Measurements from ENCODE around the gene LCT. TPM values are rescaled to one million over a fixed set of nuclear protein-coding genes. Genes with fewer than 3 reads are reported as not detected.

Gene LCT
- polyA plus RNA-seq, 2 of the 4 experiments (the other 2 are of a cell fraction): 0.04 TPM

DNA sequence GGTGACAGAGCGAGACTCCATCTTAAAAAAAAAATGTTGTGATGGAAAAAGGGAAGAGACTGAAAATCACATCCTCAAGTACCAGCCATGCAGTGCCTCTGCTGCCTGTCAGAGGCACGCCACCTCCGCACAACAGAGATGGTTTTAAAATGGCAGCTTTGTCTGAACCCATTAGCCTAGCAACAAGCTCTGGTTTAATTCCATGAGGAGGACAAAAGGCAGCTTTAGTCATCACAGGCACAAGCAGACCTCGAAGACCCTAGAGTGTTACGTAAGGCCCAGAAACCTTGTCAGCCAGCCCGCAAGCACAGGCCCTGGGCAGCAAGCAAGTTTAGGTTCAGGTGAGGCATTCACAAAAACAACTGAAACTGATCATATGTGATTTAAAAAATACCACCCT lies 10.4 kb downstream of the LCT start (continued):
- TF ChIP-seq RCOR1 (IDR thresholded peaks at IDR 0.05; ENCODE audit: low read depth, low read length) (no peak), TP53 (CRISPR knock-in tag; IDR thresholded peaks at IDR 0.05) (no peak), NR3C1 (IDR thresholded peaks at IDR 0.05) (no peak), KDM1A (IDR thresholded peaks at IDR 0.05; ENCODE audit: low read depth) (no peak)
- TF ChIP-seq, protein P1, sequence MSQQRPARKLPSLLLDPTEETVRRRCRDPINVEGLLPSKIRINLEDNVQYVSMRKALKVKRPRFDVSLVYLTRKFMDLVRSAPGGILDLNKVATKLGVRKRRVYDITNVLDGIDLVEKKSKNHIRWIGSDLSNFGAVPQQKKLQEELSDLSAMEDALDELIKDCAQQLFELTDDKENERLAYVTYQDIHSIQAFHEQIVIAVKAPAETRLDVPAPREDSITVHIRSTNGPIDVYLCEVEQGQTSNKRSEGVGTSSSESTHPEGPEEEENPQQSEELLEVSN (IDR thresholded peaks at IDR 0.05; ENCODE audit: borderline replicate concordance, low read depth): no peak
- TF ChIP-seq, protein P2, sequence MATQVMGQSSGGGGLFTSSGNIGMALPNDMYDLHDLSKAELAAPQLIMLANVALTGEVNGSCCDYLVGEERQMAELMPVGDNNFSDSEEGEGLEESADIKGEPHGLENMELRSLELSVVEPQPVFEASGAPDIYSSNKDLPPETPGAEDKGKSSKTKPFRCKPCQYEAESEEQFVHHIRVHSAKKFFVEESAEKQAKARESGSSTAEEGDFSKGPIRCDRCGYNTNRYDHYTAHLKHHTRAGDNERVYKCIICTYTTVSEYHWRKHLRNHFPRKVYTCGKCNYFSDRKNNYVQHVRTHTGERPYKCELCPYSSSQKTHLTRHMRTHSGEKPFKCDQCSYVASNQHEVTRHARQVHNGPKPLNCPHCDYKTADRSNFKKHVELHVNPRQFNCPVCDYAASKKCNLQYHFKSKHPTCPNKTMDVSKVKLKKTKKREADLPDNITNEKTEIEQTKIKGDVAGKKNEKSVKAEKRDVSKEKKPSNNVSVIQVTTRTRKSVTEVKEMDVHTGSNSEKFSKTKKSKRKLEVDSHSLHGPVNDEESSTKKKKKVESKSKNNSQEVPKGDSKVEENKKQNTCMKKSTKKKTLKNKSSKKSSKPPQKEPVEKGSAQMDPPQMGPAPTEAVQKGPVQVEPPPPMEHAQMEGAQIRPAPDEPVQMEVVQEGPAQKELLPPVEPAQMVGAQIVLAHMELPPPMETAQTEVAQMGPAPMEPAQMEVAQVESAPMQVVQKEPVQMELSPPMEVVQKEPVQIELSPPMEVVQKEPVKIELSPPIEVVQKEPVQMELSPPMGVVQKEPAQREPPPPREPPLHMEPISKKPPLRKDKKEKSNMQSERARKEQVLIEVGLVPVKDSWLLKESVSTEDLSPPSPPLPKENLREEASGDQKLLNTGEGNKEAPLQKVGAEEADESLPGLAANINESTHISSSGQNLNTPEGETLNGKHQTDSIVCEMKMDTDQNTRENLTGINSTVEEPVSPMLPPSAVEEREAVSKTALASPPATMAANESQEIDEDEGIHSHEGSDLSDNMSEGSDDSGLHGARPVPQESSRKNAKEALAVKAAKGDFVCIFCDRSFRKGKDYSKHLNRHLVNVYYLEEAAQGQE (IDR thresholded peaks at IDR 0.05): no peak
- TF ChIP-seq, protein P3, sequence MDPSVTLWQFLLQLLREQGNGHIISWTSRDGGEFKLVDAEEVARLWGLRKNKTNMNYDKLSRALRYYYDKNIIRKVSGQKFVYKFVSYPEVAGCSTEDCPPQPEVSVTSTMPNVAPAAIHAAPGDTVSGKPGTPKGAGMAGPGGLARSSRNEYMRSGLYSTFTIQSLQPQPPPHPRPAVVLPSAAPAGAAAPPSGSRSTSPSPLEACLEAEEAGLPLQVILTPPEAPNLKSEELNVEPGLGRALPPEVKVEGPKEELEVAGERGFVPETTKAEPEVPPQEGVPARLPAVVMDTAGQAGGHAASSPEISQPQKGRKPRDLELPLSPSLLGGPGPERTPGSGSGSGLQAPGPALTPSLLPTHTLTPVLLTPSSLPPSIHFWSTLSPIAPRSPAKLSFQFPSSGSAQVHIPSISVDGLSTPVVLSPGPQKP (IDR thresholded peaks at IDR 0.05; ENCODE audit: low read depth, low read length): no peak

DNA sequence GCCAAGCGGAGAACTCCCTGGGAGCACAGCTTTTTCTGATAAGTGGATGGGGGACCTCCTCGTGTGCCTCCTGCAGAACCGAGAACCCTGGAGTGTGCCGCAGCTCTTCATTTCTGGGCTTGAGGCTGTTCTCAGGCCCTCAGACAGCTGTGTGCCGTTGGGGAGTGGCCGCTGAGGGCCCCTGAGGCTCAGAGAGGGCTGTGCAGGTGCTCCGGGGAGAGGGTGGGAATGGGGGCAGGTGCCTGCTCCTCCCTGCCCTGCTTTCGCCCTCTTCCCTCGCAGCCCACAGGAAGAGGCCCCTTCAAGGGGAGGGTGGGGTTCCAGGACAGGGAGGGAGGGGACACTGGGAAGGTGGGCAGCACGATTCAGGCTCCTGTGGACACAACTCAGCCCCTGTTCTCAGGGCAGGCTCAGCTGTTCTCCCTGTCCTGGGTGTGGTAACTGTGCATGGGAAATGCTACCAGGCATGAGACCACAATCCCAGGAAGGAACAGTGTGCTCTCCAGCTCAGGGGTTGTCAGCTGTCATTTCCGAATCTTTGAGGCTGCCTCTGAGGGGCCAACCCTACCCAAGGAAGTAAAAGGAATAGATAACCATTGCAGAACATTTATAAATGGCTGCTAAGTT lies 11.3 kb downstream of the LCT start:
- Histone ChIP-seq H3K4me3 (no peak overlapping the region), H3K9me3 (no peaks in the 10 kb centered on the region), H3K4me1 (no peaks in the 10 kb centered on the region), H3K27ac (no peak overlapping the region), H3K4me2 (no peak overlapping the region)
- no peak for FAIRE-seq
- DNase-seq (ENCODE audit: low read depth in 1 of 2, low spot score in 1 of 2): no peak
- POLR2A ChIA-PET: no interaction called here
- CTCF ChIA-PET: interaction anchor here (0.9 to 2.7 kb wide), 3 partner anchors 28 to 836 kb away, joined by 3 to 9 read pairs (median 4); no protein-coding TSS in a partner anchor
- TF ChIP-seq RCOR1 (IDR thresholded peaks at IDR 0.05; ENCODE audit: low read depth, low read length) (no peak), ZFP36 (IDR thresholded peaks at IDR 0.05; ENCODE audit: borderline replicate concordance, partially characterized antibody) (no peak), POLR2A (IDR thresholded peaks at IDR 0.05; ENCODE audit: low read length) (no peak), CBX8 (IDR thresholded peaks at IDR 0.05) (no peak), NFE2L2 (conservative IDR thresholded peaks at IDR 0.05; ENCODE audit: low read length) (no peak), KDM1A (IDR thresholded peaks at IDR 0.05; ENCODE audit: low read depth) (no peak), EHF (CRISPR knock-in tag; IDR thresholded peaks at IDR 0.05) (no peak), MAFK (IDR thresholded peaks at IDR 0.05; ENCODE audit: partially characterized antibody) (no peak), NR3C1 (IDR thresholded peaks at IDR 0.05) (no peak), HEYL (CRISPR knock-in tag; IDR thresholded peaks at IDR 0.05) (no peak), CBX2 (IDR thresholded peaks at IDR 0.05; ENCODE audit: borderline replicate concordance, low read depth) (no peak)
- TF ChIP-seq, protein P4, sequence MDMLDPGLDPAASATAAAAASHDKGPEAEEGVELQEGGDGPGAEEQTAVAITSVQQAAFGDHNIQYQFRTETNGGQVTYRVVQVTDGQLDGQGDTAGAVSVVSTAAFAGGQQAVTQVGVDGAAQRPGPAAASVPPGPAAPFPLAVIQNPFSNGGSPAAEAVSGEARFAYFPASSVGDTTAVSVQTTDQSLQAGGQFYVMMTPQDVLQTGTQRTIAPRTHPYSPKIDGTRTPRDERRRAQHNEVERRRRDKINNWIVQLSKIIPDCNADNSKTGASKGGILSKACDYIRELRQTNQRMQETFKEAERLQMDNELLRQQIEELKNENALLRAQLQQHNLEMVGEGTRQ (IDR thresholded peaks at IDR 0.05): no peak
- TF ChIP-seq, protein P3 (IDR thresholded peaks at IDR 0.05; ENCODE audit: low read depth, low read length): no peak
- TF ChIP-seq, protein P5, sequence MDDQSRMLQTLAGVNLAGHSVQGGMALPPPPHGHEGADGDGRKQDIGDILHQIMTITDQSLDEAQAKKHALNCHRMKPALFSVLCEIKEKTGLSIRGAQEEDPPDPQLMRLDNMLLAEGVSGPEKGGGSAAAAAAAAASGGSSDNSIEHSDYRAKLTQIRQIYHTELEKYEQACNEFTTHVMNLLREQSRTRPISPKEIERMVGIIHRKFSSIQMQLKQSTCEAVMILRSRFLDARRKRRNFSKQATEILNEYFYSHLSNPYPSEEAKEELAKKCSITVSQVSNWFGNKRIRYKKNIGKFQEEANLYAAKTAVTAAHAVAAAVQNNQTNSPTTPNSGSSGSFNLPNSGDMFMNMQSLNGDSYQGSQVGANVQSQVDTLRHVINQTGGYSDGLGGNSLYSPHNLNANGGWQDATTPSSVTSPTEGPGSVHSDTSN (IDR thresholded peaks at IDR 0.05): no peak
- 64% methylated on average over 7 of the region's 11 CpGs for WGBS (ENCODE audit: missing lambda C conversion rate)
- peak in 1 of 2 experiments; percentile 40; a peak in 3 of 6 replicates for ATAC-seq
